Hindlimb muscle (tissue), 1 donor: ENCODE data around the gene ARHGAP26. TPM values are rescaled to one million over a fixed set of nuclear protein-coding genes. Genes with fewer than 3 reads are reported as not detected.

Source experiments
- DNase-seq: peaks from one replicate; pipeline ENCODE4 v3.0.0-alpha.2; 2013
- polyA plus RNA-seq: library from polyadenylated mRNA; unstranded; fragments of 120-200 nt; gene quantifications from one replicate; pipeline ENCODE4 v1.2.1, GENCODE V29; 2013; ENCODE audit not compliant: insufficient read length

Gene ARHGAP26
- polyA plus RNA-seq, 1 donor: 13.8 TPM

DNA sequence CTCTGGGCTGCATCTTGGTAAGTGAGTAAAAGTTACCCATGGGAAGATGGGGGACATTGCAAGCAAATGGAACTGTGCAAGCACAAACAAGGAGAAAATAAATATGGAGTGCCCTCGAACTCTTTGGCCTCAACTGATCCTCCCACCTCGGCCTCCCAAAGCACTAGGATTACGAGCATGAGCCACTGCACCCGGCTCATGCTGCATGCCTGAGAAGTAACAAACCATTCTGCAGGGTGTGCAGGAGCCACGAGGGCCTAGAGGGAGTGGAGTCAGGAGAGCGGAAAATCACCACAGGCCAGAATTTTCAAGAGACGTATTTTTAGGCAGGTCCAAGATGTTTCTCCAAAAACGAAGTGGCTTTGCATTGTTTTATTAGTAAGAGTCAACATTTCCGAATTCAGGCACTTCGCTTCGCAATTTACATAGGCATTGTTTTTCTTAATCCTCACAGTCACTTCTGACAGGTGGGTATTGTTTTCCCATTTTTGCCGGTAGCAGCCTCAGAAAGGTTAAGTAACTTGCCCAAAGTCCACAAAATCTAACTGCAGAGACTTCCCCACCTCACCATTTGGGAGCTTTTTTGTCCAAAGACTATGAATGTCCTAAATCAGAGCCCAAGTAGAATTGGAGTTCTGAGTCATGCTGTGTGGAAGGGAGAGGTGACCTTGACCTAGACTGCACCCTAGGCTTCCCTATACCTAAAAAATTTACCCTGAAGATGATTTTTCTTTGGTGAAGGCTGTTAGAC lies 403.1 kb downstream of the ARHGAP26 start:
- no peak for DNase-seq

DNA sequence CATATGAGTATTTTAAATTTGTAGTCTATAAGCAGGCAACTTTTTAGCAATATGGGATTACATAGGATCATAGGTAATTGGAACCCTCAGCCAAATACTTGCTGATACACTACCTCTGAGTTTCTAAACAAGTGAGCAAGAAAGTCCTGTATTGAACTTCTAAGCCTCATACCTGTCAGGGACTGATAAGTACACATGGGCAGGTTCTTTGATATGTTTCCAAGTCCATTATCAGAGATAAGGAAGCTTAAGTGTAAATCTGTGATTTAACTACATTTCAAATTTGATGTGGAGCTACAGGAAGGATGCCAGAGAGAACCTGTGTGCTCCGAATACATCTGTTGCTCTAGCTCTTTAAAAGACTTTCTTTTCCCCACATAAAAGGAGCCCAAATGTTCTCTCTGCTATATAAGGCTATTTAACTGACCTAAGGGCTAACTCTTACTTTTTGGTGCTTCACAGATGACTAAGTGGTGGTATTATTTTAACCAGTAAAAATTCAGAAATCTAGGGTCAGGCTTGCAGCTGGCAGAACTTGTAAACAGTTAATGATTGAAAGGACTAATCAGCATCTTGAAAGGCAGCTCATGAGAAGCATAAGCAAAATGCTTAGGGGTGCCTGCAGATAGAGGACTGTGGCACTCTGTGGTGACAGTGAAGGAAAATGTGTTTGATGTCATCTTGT lies 404.7 kb downstream of the ARHGAP26 start:
- DNase-seq: no peak

- no peak for DNase-seq
Observed at GRCh38 chr5:143176048-143176447, 405.9 kb downstream of the ARHGAP26 start.

- no peak for DNase-seq
Observed at GRCh38 chr5:143177263-143177983, 407.2 kb downstream of the ARHGAP26 start.

DNA sequence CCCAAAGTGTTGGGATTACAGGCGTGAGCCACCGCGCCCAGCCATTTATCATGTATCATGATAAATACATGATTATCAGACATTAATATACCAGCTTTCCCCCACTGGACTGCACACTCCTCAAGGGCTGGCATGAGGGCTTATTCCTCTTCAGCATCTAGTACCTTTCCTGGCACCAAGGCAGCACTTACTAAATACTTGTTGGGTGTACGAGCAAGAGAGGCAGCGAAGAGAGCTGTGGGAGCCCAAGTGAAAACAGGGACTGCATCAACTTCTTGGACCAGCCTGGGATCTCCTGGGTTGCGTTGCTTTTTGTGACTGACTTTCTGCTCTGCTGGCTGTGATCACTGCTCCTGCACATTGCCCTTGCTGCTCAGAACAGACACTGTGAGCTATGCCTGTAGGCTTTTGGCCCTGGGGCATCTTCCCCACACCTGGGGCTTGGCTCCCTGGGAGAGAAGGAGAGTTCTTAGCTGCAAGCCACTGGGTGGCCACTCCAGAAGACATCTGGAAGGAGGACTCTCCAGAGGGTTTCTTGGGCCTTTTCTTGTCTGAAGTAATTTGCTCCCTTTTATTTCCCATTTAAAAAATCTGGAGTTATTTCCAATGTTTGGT lies 409.1 kb downstream of the ARHGAP26 start:
- DNase-seq: no peak

- DNase-seq: no peak
Observed at GRCh38 chr5:143180751-143181150, 410.6 kb downstream of the ARHGAP26 start.

DNA sequence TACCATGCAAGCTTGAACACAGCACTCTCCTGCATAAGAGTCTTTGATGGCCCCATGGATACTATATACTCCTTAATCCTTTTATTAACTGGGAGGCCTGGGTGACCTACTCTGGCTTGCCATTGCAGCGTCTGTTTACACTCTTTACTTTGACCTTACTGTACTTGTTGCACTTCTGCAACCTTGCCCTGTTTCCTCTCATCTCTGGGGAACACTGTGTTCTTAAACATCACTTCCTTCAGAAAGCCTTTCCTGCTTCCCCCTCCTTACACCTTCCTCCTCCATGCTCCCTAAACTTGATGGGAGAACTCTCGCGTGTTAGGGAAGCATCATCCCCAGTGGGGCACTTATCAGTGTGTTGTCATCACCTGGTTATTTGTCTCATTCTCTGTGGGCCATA lies 411.0 kb downstream of the ARHGAP26 start:
- DNase-seq: no peak

- no peak for DNase-seq
Observed at GRCh38 chr5:143182106-143182505, 411.9 kb downstream of the ARHGAP26 start.

DNA sequence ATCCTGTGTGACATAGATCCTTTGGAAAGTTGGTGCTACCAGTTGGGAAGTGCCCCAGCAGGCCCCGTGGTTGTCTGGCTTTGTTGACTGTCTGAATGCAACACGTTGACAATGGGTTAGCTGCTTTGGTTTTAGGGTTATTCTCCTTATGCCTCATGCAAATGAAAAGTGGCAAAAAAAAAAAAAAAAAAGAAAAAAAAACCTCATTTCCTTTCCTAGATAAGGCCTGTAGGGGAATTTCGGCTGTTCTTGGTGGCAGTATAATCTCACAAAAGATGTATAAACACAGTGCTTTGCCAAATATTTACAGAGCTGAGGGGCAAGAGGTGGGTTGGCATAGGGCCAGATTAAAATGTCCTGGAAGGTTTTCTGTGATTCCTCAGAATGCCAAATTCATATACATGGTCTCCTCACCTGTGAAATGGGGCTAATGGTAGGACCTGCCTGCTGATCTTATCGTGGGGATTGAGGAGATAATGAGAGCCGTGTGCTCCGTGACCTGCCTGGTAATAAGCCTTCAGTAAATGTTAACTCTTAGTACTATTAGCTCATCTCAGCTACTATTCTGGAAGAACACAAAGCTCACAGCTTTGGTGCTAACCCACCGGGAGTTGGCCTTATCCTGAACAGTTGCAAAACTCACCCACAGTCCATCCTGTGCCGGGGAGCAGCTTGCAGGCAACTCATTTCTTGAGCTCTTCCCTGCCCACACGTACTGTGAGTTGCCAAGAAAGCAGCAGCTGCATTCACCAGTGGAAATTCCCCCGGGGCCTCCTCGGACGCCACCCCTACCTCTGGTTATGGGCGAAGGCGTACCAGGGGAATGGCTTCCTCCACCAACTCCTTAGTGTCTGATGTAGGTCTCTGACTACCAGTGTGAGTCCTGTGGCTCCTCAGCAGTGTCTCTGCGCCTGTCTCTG lies 413.0 kb downstream of the ARHGAP26 start:
- no peak for DNase-seq

DNA sequence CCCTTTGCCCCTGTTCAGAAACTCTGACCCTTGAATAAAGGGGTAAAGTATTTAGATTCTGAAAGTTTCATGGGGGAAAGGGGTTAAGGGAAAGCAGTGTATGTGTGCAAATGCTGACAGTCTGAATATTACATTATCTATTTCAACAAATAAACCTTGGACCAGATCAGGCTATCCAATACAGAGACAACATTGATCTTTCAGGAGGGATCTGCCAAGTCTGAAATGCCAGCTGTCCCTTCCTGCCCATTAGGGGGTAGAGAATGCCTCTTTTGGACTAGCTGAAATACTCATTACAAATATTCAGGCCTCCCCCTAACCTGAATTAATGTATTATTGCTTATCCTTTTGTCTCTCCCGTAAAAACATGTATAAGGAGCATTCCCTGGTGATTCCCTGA lies 413.8 kb downstream of the ARHGAP26 start:
- no peak for DNase-seq

DNA sequence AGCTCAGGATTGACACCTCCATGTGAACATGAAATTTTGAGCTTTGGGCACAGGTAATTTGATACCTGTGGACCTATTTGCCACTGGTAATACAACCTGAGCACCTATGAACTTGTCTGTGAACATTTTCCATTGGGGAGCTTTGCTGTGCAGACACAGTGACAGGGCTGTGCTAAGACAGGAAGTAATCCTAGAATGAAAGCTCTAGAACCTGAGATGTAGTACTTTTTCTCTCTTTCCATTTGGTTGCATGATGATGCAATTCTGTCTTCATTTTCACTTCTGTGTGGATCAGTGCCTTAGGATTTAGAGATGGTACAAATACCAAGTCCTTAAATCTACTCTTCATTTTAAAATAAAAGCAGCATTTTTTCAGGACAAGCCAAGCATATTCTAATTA lies 416.4 kb downstream of the ARHGAP26 start:
- DNase-seq: no peak

DNA sequence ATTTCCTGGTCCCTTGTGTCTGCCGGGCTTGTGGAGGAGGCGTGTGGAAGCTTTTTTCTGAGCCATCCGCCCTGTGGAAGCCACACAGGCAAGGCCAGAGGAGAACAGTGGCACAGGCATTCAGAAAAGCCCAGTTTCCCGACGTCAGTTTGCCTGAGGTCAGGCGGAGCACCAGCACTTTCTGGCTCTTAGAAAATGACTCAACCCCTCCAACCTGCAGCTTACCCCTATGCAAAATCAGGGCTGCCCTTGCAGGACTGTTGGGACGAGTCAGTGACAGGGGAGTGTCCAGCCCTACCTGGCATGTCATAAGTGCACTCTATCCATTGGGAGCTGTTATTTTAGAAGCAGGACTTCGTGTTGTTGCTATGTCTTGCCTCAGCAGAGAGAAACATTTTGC lies 417.3 kb downstream of the ARHGAP26 start:
- no peak for DNase-seq

GRCh38 chr5:143188083-143188482 lies 417.9 kb downstream of the ARHGAP26 start:
- no peak for DNase-seq

DNA sequence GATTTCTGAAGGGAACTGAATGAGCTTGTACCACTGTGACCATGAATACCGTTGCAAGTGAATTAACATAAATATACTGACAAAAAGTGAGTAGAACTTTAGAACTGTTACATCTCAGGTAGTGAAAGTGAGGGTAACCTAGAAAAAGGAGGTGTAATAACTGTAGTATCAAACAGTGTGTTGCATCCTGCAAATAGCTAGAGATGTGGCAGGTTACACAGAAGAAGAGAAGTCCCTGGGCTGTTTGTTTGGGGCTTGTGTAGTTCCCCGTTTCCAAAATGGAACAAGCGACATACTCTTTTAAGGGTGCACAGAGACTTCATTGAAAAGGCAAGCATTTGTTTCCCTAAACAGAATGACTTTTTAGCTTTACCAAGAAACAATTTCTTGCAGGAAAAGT lies 418.5 kb downstream of the ARHGAP26 start:
- no peak for DNase-seq

- no peak for DNase-seq
Observed at GRCh38 chr5:143190260-143190810, 420.2 kb downstream of the ARHGAP26 start.

- DNase-seq: no peak
Observed at GRCh38 chr5:143191720-143192119, 421.5 kb downstream of the ARHGAP26 start.

DNA sequence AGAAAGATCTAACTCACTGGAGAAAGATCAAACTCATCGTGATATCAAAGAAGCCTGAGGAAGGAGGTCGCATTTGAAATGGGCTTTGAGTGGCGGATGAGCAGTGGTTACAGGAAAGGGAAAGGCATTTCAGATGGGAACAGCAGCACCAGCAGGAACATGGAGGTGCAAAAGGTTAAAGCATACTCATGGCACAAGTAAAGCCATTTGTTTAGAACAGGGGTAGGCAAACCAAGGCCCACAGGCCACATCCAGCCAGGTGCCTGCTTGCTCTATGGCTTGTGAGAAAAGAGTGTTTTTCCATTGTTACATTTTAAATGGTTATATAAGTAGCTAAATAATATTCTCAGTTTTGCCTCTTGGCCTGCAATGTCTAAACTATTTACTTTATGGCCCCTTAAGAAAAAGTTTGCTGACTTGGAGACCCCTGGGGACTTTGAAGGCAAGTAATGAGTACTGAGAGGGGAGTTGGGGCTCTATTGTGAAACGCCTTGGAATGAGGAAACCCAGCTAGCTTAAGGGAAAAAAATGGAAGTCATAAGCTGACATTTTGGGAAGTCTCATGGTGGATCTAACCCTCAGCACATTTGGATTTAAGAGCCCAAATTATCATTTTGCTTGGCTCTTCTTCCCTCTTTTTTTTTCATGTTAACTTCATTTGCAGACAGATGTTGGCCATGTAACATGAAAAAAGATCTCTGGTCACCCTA lies 422.2 kb downstream of the ARHGAP26 start:
- no peak for DNase-seq

DNA sequence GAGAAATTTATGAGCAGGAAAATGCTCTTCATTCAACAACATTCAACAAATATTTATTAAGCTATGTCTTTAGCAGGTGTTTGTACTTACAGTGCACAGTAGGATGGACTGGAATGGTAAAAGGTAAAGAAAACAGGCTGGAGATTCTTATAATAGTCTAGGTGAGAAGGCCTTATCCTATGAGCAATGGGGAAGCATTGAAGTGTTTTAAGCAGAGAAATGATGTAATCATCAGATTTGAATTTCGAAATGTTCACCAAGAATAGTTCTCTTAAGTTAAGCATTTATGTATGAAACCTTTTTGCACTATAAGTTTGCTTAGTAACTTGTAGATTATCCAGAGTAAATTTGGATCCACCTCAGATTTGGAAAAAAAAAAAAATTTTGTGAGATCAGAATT lies 424.0 kb downstream of the ARHGAP26 start:
- no peak for DNase-seq

DNA sequence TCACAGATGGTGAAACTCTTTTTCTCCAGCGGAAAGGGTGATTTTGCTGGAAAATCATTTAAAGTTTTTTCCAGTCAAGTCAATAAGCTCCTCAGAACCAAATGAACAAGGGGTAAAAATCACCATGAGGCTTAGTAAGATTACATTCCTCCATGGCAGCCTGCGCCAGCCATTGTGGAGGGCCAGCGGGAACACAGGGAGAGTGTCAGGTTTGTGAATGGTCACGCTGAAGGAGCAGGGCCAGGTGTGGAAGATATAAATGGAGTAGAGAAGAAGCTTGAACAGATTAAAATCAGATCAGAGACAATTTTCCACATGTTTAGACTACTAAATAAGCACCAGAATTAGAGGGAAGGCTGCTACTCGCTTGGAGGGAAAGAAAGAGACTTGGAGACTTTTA lies 424.5 kb downstream of the ARHGAP26 start:
- no peak for DNase-seq

DNA sequence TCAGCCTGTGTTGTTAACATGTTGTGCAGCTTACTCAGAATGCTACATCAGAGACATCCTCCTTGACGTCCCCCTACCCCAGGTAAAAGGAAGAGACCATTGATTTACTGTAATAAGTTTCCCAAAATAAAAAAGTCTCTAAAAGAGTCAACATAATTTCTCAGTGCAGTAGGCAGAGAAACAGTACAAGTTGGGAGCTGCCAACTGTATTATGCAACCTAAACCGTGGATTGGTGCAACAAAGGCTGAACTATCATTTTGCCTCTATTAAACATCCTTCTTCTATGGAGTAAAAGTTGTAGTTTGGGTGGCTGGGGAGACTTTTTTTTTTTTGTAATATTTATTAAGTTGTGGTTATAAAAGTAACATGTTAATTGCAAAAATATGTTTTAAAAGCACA lies 425.3 kb downstream of the ARHGAP26 start:
- no peak for DNase-seq
